Endothelial cell (in vitro differentiated cells): ENCODE measurements around the gene ANAPC4. TPM values are rescaled to one million over a fixed set of nuclear protein-coding genes. Genes with fewer than 3 reads are reported as not detected.

ENCODE experiments used
- DNase-seq: peaks from one replicate; pipeline ENCODE4 v3.0.0; 2021; ENCODE audit warnings: low spot score
- H3K27ac Mint-ChIP-seq: one replicate; pipeline ENCODE4 v1.8.0; 2021; ENCODE audit warnings: mixed read lengths, inconsistent platforms; ENCODE audit not compliant: unreplicated experiment
- H3K27me3 Mint-ChIP-seq: one replicate; pipeline ENCODE4 v1.8.0; 2021; ENCODE audit warnings: mild to moderate bottlenecking, moderate library complexity, mixed read lengths, inconsistent platforms; ENCODE audit not compliant: unreplicated experiment
- H3K36me3 Mint-ChIP-seq: one replicate; pipeline ENCODE4 v1.8.0; 2021; ENCODE audit warnings: mild to moderate bottlenecking, low read depth, mixed read lengths, inconsistent platforms; ENCODE audit not compliant: unreplicated experiment
- H3K4me1 Mint-ChIP-seq: one replicate; pipeline ENCODE4 v1.8.0; 2021; ENCODE audit warnings: mild to moderate bottlenecking, mixed read lengths, inconsistent platforms; ENCODE audit not compliant: unreplicated experiment
- H3K4me3 Mint-ChIP-seq: one replicate; pipeline ENCODE4 v1.8.0; 2021; ENCODE audit warnings: mild to moderate bottlenecking, mixed read lengths, inconsistent platforms; ENCODE audit not compliant: unreplicated experiment
- H3K9me3 Mint-ChIP-seq: one replicate; pipeline ENCODE4 v1.8.0; 2021; ENCODE audit warnings: mixed read lengths, inconsistent platforms; ENCODE audit not compliant: unreplicated experiment
- CTCF ChIP-seq: fragments of 200-600 bp; sonication (generic); IDR thresholded peaks from one replicate; pipeline ENCODE4 v1.5.0; 2021; ENCODE audit warnings: antibody characterized with exemption; ENCODE audit not compliant: unreplicated experiment
- total RNA-seq: library from RNA; stranded (reverse); fragmentation: NEBNext Ultra II Directional; extraction: Animal tissue kit (Norgen Biotek cat#: 25700); gene quantifications from one replicate; pipeline ENCODE4 v1.2.1, GENCODE V29; 2021; ENCODE audit not compliant: unreplicated experiment

Gene ANAPC4
- total RNA-seq, 1 donor from 2014 or later, result 20.1 TPM

- Mint-ChIP-seq H3K27ac (no peak overlapping the region), H3K4me3 (no peak overlapping the region), H3K9me3 (no peaks in the 10 kb centered on the region), H3K36me3 (peaks cover 12% of the 10 kb centered on the region), H3K27me3 (peaks cover 4% of the 10 kb centered on the region), H3K4me1 (no peaks in the 10 kb centered on the region)
- DNase-seq, result no peak
- no peak for TF ChIP-seq CTCF
Measured at GRCh38 chr4:25427871-25428270, 50.8 kb downstream of the ANAPC4 start.

GRCh38 chr4:25430630-25431029, 53.6 kb downstream of the ANAPC4 start:
- Mint-ChIP-seq H3K36me3 (peaks cover 12% of the 10 kb centered on the region), H3K4me3 (no peak overlapping the region), H3K27me3 (no peaks in the 10 kb centered on the region), H3K4me1 (no peaks in the 10 kb centered on the region), H3K27ac (no peak overlapping the region), H3K9me3 (no peaks in the 10 kb centered on the region)
- no peak for DNase-seq
- no peak for TF ChIP-seq CTCF

- TF ChIP-seq CTCF, result no peak
- Mint-ChIP-seq H3K36me3 (peaks cover 6% of the 10 kb centered on the region), H3K4me3 (no peak overlapping the region), H3K27me3 (no peaks in the 10 kb centered on the region), H3K4me1 (no peaks in the 10 kb centered on the region), H3K27ac (no peak overlapping the region), H3K9me3 (no peaks in the 10 kb centered on the region)
- DNase-seq, result no peak
Measured at GRCh38 chr4:25433966-25434827, 57.1 kb downstream of the ANAPC4 start.

GRCh38 chr4:25437926-25438325, 60.9 kb downstream of the ANAPC4 start:
- Mint-ChIP-seq H3K4me3 (no peak overlapping the region), H3K9me3 (no peaks in the 10 kb centered on the region), H3K27me3 (no peaks in the 10 kb centered on the region), H3K36me3 (no peaks in the 10 kb centered on the region), H3K27ac (no peak overlapping the region), H3K4me1 (no peaks in the 10 kb centered on the region)
- no peak for DNase-seq
- no peak for TF ChIP-seq CTCF

GRCh38 chr4:25439918-25440477, 62.9 kb downstream of the ANAPC4 start:
- H3K4me3 Mint-ChIP-seq, result no peak overlapping the region
- H3K27ac Mint-ChIP-seq, result no peak overlapping the region
- peak; percentile 98 for TF ChIP-seq CTCF
- no peaks in the 10 kb centered on the region for H3K9me3 Mint-ChIP-seq
- H3K36me3 Mint-ChIP-seq, result no peaks in the 10 kb centered on the region
- no peaks in the 10 kb centered on the region for H3K27me3 Mint-ChIP-seq
- DNase-seq, result peak; percentile 66
- H3K4me1 Mint-ChIP-seq, result no peaks in the 10 kb centered on the region
